Smooth muscle cell (in vitro differentiated cells): ENCODE measurements around the gene BID. TPM values are rescaled to one million over a fixed set of nuclear protein-coding genes. Genes with fewer than 3 reads are reported as not detected.

Experiments used
- DNase-seq: peaks from one replicate; lab custom pipeline; 2025; ENCODE audit not compliant: unreplicated experiment; lab: John Stamatoyannopoulos, UW
- H2AFZ ChIP-seq: fragments of 200-600 bp; sonication (generic); 2 replicates; pipeline ENCODE4 v1.6.0; 2016; ENCODE audit warnings: antibody characterized with exemption, low read depth, mild to moderate bottlenecking
- H3F3A ChIP-seq: fragments of 200-600 bp; sonication (generic); 2 replicates; pipeline ENCODE4 v1.6.0; 2017; ENCODE audit warnings: antibody characterized with exemption, low read depth
- H3K27ac ChIP-seq: fragments of 200-600 bp; sonication (generic); 2 replicates; pipeline ENCODE4 v1.5.1; 2016; ENCODE audit warnings: low read depth, mild to moderate bottlenecking
- H3K27me3 ChIP-seq: fragments of 200-600 bp; sonication (generic); 2 replicates; pipeline ENCODE4 v1.6.1; 2016; ENCODE audit warnings: low read depth, mild to moderate bottlenecking
- H3K36me3 ChIP-seq: fragments of 200-600 bp; sonication (generic); 2 replicates; pipeline ENCODE4 v1.5.1; 2016; ENCODE audit warnings: low read depth
- H3K4me1 ChIP-seq: fragments of 200-600 bp; sonication (generic); 2 replicates; pipeline ENCODE4 v1.5.1; 2016; ENCODE audit warnings: low read depth
- H3K4me2 ChIP-seq: fragments of 200-600 bp; sonication (generic); 2 replicates; pipeline ENCODE4 v1.6.0; 2016; ENCODE audit warnings: mild to moderate bottlenecking
- H3K4me3 ChIP-seq: fragments of 200-600 bp; sonication (generic); 2 replicates; pipeline ENCODE4 v1.5.1; 2016; ENCODE audit warnings: mild to moderate bottlenecking
- H3K79me2 ChIP-seq: fragments of 200-600 bp; sonication (generic); 2 replicates; pipeline ENCODE4 v1.6.0; 2016; ENCODE audit warnings: low read depth, mild to moderate bottlenecking
- H3K9ac ChIP-seq: fragments of 200-600 bp; sonication (generic); 2 replicates; pipeline ENCODE4 v1.6.0; 2016; ENCODE audit warnings: low read depth
- H3K9me3 ChIP-seq: fragments of 200-600 bp; sonication (generic); replicated peaks from 2 replicates; pipeline ENCODE4 v1.5.1; 2016; ENCODE audit warnings: low read depth
- H4K20me1 ChIP-seq: fragments of 200-600 bp; sonication (generic); 2 replicates; pipeline ENCODE4 v1.6.0; 2016; ENCODE audit warnings: low read depth
- CTCF ChIP-seq: fragments of 200-600 bp; sonication (generic); IDR thresholded peaks from 2 replicates; pipeline ENCODE4 v1.5.1; 2017; ENCODE audit warnings: borderline replicate concordance, mild to moderate bottlenecking, antibody characterized with exemption; ENCODE audit not compliant: insufficient read depth, poor library complexity, severe bottlenecking
- WGBS: methylation state at CpG from one replicate; pipeline ENCODE4 v1.1.7; 2016; ENCODE audit warnings: low lambda C conversion rate; 5-methylcytosine and 5-hydroxymethylcytosine counted together
- polyA plus RNA-seq: library from polyadenylated mRNA; unstranded; fragments of >200 nt; fragmentation: Nextera tagmentation; extraction: Ambion mirVana; gene quantifications from 2 replicates; pipeline ENCODE4 v1.2.1, GENCODE V29; 2016
- total RNA-seq: library from RNA; depleted of rRNA; stranded (reverse); fragments of >200 nt; gene quantifications from 2 replicates; pipeline ENCODE4 v1.2.3, GENCODE V29; 2014

The BID gene
- total and polyA plus RNA-seq, 2 experiments from 2014 or later: 8.1 to 26.9 TPM

GRCh38 chr22:17817079-17817478 is 42.8 kb upstream of the BID start:
- Histone ChIP-seq H3K27me3 (no peaks in the 10 kb centered on the region), H3F3A (no peaks in the 10 kb centered on the region)
- WGBS: 99% methylated on average over 13 of the region's 21 CpGs

GRCh38 chr22:17816649-17817048 is 42.4 kb upstream of the BID start:
- no peak overlapping the region for H3K4me3 ChIP-seq
- no peaks in the 10 kb centered on the region for H3K36me3 ChIP-seq
- H3K27ac ChIP-seq: no peak overlapping the region
- 97% methylated on average over 14 of the region's 14 CpGs for WGBS
- no peaks in the 10 kb centered on the region for H3K9me3 ChIP-seq
- no peaks in the 10 kb centered on the region for H3K79me2 ChIP-seq
- no peaks in the 10 kb centered on the region for H3F3A ChIP-seq
- H3K9ac ChIP-seq: no peak overlapping the region
- TF ChIP-seq CTCF: no peak
- H3K4me1 ChIP-seq: no peaks in the 10 kb centered on the region
- H3K27me3 ChIP-seq: no peaks in the 10 kb centered on the region
- no peak overlapping the region for H3K4me2 ChIP-seq
- H4K20me1 ChIP-seq: no peaks in the 10 kb centered on the region
- DNase-seq: no peak
- H2AFZ ChIP-seq: no peak overlapping the region

More at GRCh38 chr22:17817079-17817478, 42.8 kb upstream of the BID start:
- TF ChIP-seq CTCF: no peak
- Histone ChIP-seq H4K20me1 (no peaks in the 10 kb centered on the region), H3K36me3 (no peaks in the 10 kb centered on the region), H3K79me2 (no peaks in the 10 kb centered on the region), H3K4me2 (no peak overlapping the region), H2AFZ (no peak overlapping the region), H3K9me3 (no peaks in the 10 kb centered on the region), H3K4me3 (no peak overlapping the region), H3K27ac (no peak overlapping the region), H3K9ac (no peak overlapping the region), H3K4me1 (no peaks in the 10 kb centered on the region)
- DNase-seq: no peak

- H3F3A ChIP-seq: no peaks in the 10 kb centered on the region
- H4K20me1 ChIP-seq: no peaks in the 10 kb centered on the region
- no peak overlapping the region for H3K4me3 ChIP-seq
- H3K9me3 ChIP-seq: no peaks in the 10 kb centered on the region
- no peak for TF ChIP-seq CTCF
- WGBS: 93% methylated on average over 15 of the region's 15 CpGs
- no peak overlapping the region for H3K9ac ChIP-seq
- no peaks in the 10 kb centered on the region for H3K79me2 ChIP-seq
- no peak for DNase-seq
- no peak overlapping the region for H3K4me2 ChIP-seq
- no peaks in the 10 kb centered on the region for H3K4me1 ChIP-seq
- no peak overlapping the region for H2AFZ ChIP-seq
- no peaks in the 10 kb centered on the region for H3K36me3 ChIP-seq
- no peaks in the 10 kb centered on the region for H3K27me3 ChIP-seq
- no peak overlapping the region for H3K27ac ChIP-seq
These were observed 41.5 kb upstream of the BID start for GRCh38 chr22:17815703-17816254.

GRCh38 chr22:17814830-17815229 is 40.6 kb upstream of the BID start:
- Histone ChIP-seq H3K9me3 (no peaks in the 10 kb centered on the region), H3K4me1 (no peaks in the 10 kb centered on the region), H3K27me3 (no peaks in the 10 kb centered on the region), H3K4me3 (no peak overlapping the region), H2AFZ (no peak overlapping the region), H4K20me1 (no peaks in the 10 kb centered on the region), H3F3A (no peaks in the 10 kb centered on the region), H3K4me2 (no peak overlapping the region), H3K9ac (no peak overlapping the region), H3K36me3 (no peaks in the 10 kb centered on the region), H3K27ac (no peak overlapping the region), H3K79me2 (no peaks in the 10 kb centered on the region)
- WGBS: 90% methylated on average over 20 of the region's 20 CpGs
- TF ChIP-seq CTCF: no peak
- DNase-seq: no peak
